ENCODE data around the gene NR6A1. TPM values are rescaled to one million over a fixed set of nuclear protein-coding genes. Genes with fewer than 3 reads are reported as not detected.

The NR6A1 gene
- total RNA-seq, 1 experiment from 2014 or later = 0.77 TPM

- CTCF ChIA-PET = no interaction called here
- TF ChIP-seq, protein P1, sequence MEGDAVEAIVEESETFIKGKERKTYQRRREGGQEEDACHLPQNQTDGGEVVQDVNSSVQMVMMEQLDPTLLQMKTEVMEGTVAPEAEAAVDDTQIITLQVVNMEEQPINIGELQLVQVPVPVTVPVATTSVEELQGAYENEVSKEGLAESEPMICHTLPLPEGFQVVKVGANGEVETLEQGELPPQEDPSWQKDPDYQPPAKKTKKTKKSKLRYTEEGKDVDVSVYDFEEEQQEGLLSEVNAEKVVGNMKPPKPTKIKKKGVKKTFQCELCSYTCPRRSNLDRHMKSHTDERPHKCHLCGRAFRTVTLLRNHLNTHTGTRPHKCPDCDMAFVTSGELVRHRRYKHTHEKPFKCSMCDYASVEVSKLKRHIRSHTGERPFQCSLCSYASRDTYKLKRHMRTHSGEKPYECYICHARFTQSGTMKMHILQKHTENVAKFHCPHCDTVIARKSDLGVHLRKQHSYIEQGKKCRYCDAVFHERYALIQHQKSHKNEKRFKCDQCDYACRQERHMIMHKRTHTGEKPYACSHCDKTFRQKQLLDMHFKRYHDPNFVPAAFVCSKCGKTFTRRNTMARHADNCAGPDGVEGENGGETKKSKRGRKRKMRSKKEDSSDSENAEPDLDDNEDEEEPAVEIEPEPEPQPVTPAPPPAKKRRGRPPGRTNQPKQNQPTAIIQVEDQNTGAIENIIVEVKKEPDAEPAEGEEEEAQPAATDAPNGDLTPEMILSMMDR (conservative IDR thresholded peaks at IDR 0.05; ENCODE audit: low read depth, low read length) = no peak
- TF ChIP-seq EZH2phosphoT487 (IDR thresholded peaks at IDR 0.05; ENCODE audit: borderline replicate concordance, low read length) (no peak), EZH2 (IDR thresholded peaks at IDR 0.05; ENCODE audit: low read length, unreplicated experiment) (no peak)
- Histone ChIP-seq H3F3A (ENCODE audit: low read length, unreplicated experiment) (no peaks in the 10 kb centered on the region), H3K4me2 (ENCODE audit: low read length) (no peak overlapping the region), H3K9me3 (ENCODE audit: low read length) (no peaks in the 10 kb centered on the region), H3K4me3 (ENCODE audit: low read length) (no peak overlapping the region), H3K4me1 (ENCODE audit: insufficient read depth, low read length) (peaks cover 13% of the 10 kb centered on the region), H3K36me3 (ENCODE audit: low read depth, low read length) (no peaks in the 10 kb centered on the region), H4K20me1 (ENCODE audit: low read length) (no peaks in the 10 kb centered on the region), H3K27ac (ENCODE audit: low read length) (no peak overlapping the region), H3K79me2 (ENCODE audit: low read length) (0 out of 2 replicates have a peak, but pooled peaks cover 3% of the 10 kb centered on the region), H3K9me2 (replicated peaks; ENCODE audit: low read length) (no peaks in the 10 kb centered on the region), H3K27me3 (ENCODE audit: low read length) (no peaks in the 10 kb centered on the region), H2AFZ (ENCODE audit: low read length) (no peak overlapping the region), H3K9ac (ENCODE audit: low read length) (no peak overlapping the region)
- intact Hi-C loops (cut with micrococcal nuclease) = no loop called here
- POLR2A ChIA-PET (ENCODE audit: unreplicated experiment) = no interaction called here
- BruUV-seq (replicated peaks) = no TSS peak
- no peak for ATAC-seq
- no peak for DNase-seq
Measured at GRCh38 chr9:124730772-124731171, 40.3 kb downstream of the NR6A1 start.

DNA sequence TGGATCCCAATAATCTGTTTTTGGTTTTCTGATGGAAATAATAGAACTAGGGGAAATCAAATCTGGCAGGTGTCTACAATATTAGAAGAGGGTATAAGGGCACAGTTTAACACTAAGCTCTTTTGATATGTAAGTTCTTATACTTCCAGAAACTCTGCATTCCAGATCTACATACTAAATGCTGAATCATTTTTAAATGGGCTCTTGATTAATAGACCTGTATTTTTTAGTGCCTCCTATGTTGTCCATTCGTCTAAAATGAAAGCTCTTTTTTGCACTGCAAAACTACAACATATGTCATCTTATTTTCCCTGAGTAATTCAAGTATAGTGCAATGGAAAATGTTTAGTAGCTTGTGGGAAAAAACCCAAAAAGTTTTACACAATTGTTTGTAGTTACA lies 44.2 kb downstream of the NR6A1 start:
- Histone ChIP-seq H2AFZ (ENCODE audit: low read length) (no peak overlapping the region), H3K36me3 (ENCODE audit: low read depth, low read length) (no peaks in the 10 kb centered on the region), H3K4me1 (ENCODE audit: insufficient read depth, low read length) (no peaks in the 10 kb centered on the region), H4K20me1 (ENCODE audit: low read length) (no peaks in the 10 kb centered on the region), H3K27me3 (ENCODE audit: low read length) (no peaks in the 10 kb centered on the region), H3K4me2 (ENCODE audit: low read length) (no peak overlapping the region), H3K9me3 (ENCODE audit: low read length) (no peaks in the 10 kb centered on the region), H3F3A (ENCODE audit: low read length, unreplicated experiment) (no peaks in the 10 kb centered on the region), H3K27ac (ENCODE audit: low read length) (no peak overlapping the region), H3K9ac (ENCODE audit: low read length) (no peak overlapping the region), H3K4me3 (ENCODE audit: low read length) (no peak overlapping the region), H3K79me2 (ENCODE audit: low read length) (no peaks in the 10 kb centered on the region), H3K9me2 (replicated peaks; ENCODE audit: low read length) (no peaks in the 10 kb centered on the region)
- TF ChIP-seq EZH2phosphoT487 (IDR thresholded peaks at IDR 0.05; ENCODE audit: borderline replicate concordance, low read length) (no peak), EZH2 (IDR thresholded peaks at IDR 0.05; ENCODE audit: low read length, unreplicated experiment) (no peak)
- TF ChIP-seq, protein P1 (conservative IDR thresholded peaks at IDR 0.05; ENCODE audit: low read depth, low read length) = no peak
- ATAC-seq (no peak), DNase-seq (no peak)
- intact Hi-C loops (cut with micrococcal nuclease) = no loop called here
- ChIA-PET POLR2A (ENCODE audit: unreplicated experiment) (no interaction called here), CTCF (no interaction called here)
- BruUV-seq (replicated peaks) = no TSS peak

DNA sequence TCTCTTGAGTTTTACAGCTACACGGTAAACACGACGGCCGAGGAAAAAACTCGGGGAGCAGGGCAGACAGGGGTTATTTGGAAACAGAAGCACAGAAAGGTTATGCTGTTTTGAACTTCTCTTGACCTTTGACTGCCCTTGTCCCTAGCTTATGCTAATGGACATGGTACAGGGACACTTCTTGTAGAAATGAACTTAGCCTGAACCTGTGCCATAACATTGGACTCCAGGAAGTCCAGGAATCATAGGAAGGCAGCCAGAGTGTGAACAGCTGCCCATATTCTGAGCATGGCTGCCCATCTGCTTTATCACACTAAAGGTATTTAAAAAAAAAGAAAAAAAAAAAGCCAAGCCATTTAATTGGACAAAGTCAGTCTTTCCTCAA lies 46.1 kb downstream of the NR6A1 start:
- H3K27me3 ChIP-seq (ENCODE audit: low read length) = no peaks in the 10 kb centered on the region
- ATAC-seq (no peak), DNase-seq (no peak)
- no peak overlapping the region for H3K4me3 ChIP-seq (ENCODE audit: low read length)
- ChIA-PET POLR2A (ENCODE audit: unreplicated experiment) (no interaction called here), CTCF (interaction anchor here (0.9 kb wide), 1 partner anchor 128 kb away, joined by 3 read pairs; the partner anchor contains the start of gene WDR38)
- H2AFZ ChIP-seq (ENCODE audit: low read length) = no peak overlapping the region
- H3K9me3 ChIP-seq (ENCODE audit: low read length) = no peaks in the 10 kb centered on the region
- BruUV-seq (replicated peaks) = no TSS peak
- no peaks in the 10 kb centered on the region for H3K9me2 ChIP-seq (replicated peaks; ENCODE audit: low read length)
- H3K4me2 ChIP-seq (ENCODE audit: low read length) = no peak overlapping the region
- no peak overlapping the region for H3K27ac ChIP-seq (ENCODE audit: low read length)
- H3K79me2 ChIP-seq (ENCODE audit: low read length) = no peaks in the 10 kb centered on the region
- H4K20me1 ChIP-seq (ENCODE audit: low read length) = no peaks in the 10 kb centered on the region
- intact Hi-C loops (cut with micrococcal nuclease) = no loop called here
- no peaks in the 10 kb centered on the region for H3K36me3 ChIP-seq (ENCODE audit: low read depth, low read length)
- H3F3A ChIP-seq (ENCODE audit: low read length, unreplicated experiment) = no peaks in the 10 kb centered on the region
- H3K9ac ChIP-seq (ENCODE audit: low read length) = no peak overlapping the region
- no peaks in the 10 kb centered on the region for H3K4me1 ChIP-seq (ENCODE audit: insufficient read depth, low read length)
- no peak for TF ChIP-seq EZH2 (IDR thresholded peaks at IDR 0.05; ENCODE audit: low read length, unreplicated experiment)
- no peak for TF ChIP-seq EZH2phosphoT487 (IDR thresholded peaks at IDR 0.05; ENCODE audit: borderline replicate concordance, low read length)
- TF ChIP-seq, protein P1 (conservative IDR thresholded peaks at IDR 0.05; ENCODE audit: low read depth, low read length) = no peak
